Stomach (tissue), 9 donors: ENCODE results near the gene NLRC5. TPM values are rescaled to one million over a fixed set of nuclear protein-coding genes. Genes with fewer than 3 reads are reported as not detected.

Experiments used
- DNase-seq, 2 donors: peaks; one replicate each; pipeline versions ENCODE4 v3.0.0 to v3.0.0-alpha.2; 2013 to 2019
- H3K27ac ChIP-seq, 5 donors: fragments of 200-600 bp in 4 of 5; sonication (generic) in 4 of 5; one replicate each; pipeline ENCODE4 v1.5.1; 2013 to 2019; ENCODE audit warnings: mild to moderate bottlenecking in 1 of 5, moderate library complexity in 1 of 5
- H3K27me3 ChIP-seq, 3 donors: fragments of 200-600 bp; sonication (generic); one replicate each; pipeline ENCODE4 v1.5.1; 2017 to 2019; ENCODE audit warnings: mixed run types in 1 of 3
- H3K36me3 ChIP-seq, 4 donors: fragments of 200-600 bp; sonication (generic); 1 replicate in 3 of 4; 2 replicates in 1 of 4; pipeline ENCODE4 v1.5.1; 2016 to 2019
- H3K4me1 ChIP-seq, 4 donors: fragments of 200-600 bp; sonication (generic); one replicate each; pipeline ENCODE4 v1.5.1; 2016 to 2019
- H3K4me3 ChIP-seq, 4 donors: fragments of 200-600 bp; sonication (generic) in 3 of 4; one replicate each; pipeline ENCODE4 v1.5.1; 2016 to 2019; ENCODE audit warnings: mild to moderate bottlenecking in 1 of 4
- H3K9me3 ChIP-seq, 4 donors: fragments of 200-600 bp; sonication (generic); one replicate each; pipeline ENCODE4 v1.5.1; 2016 to 2019
- EP300 ChIP-seq: sonication (generic); formaldehyde crosslinking; IDR thresholded peaks from one replicate; pipeline ENCODE4 v1.6.1; 2017; ENCODE audit warnings: antibody characterized with exemption
- POLR2A ChIP-seq, 4 donors: fragments of 450-650 bp; IDR thresholded peaks; one replicate each; pipeline ENCODE4 v1.6.1; 2016; ENCODE audit warnings: antibody characterized with exemption in 4 of 4, control low read depth in 2 of 4, mild to moderate bottlenecking in 1 of 4, moderate library complexity in 1 of 4
- POLR2AphosphoS5 ChIP-seq, 3 donors: sonication (generic); formaldehyde crosslinking; IDR thresholded peaks; one replicate each; pipeline ENCODE4 v1.6.1; 2016; ENCODE audit warnings: antibody characterized with exemption in 3 of 3
- WGBS, 5 donors: extraction: QIAGEN DNeasy Blood & Tissue Kit in 3 of 5; methylation state at CpG; one replicate each; pipeline versions ENCODE4 v1.1.5 to v1.1.7; 2013 to 2018; 5-methylcytosine and 5-hydroxymethylcytosine counted together
- intact Hi-C: fragments of 100-400 bp; cut with DNase I; formaldehyde crosslinking; loops from one replicate; pipeline ENCODE4 v1.15.1; 2023; ENCODE audit warnings: low total_unique reads
- polyA plus RNA-seq, 3 donors: library from polyadenylated mRNA; stranded (reverse); fragments of 200-250 nt; gene quantifications; one replicate each; pipeline ENCODE4 v1.2.3, GENCODE V29; 2013
- total RNA-seq, 5 donors: library from RNA; depleted of rRNA; stranded (reverse); fragments of >200 nt; gene quantifications; one replicate each; pipeline versions ENCODE4 v1.1.0 to v1.2.3, GENCODE V29; 2014 to 2016
- TF ChIP-seq, protein P1 (sequence below), 7 experiments: fragments of 450-650 bp in 4 of 7; fragments of 200-600 bp in 3 of 7; sonication (generic) in 3 of 7; IDR thresholded peaks; one replicate each; pipeline ENCODE4 v1.5.1; 2016 to 2019; ENCODE audit warnings: antibody characterized with exemption in 7 of 7, control low read depth in 2 of 7, mild to moderate bottlenecking in 1 of 7
- donor health status: healthy with polysubstance abuse.
- donor health status: Bipolar disorder and iron deficiency.
- donor health status: healthy.

Gene NLRC5
- total and polyA plus RNA-seq, 8 donors = 11.7 to 265 (median 29.4) TPM

GRCh38 chr16:57064995-57065394, 75.6 kb downstream of the NLRC5 start:
- Histone ChIP-seq H3K27me3 (no peaks in the 10 kb centered on the region), H3K4me1 (peaks cover 5 to 12% (median 9%) of the 10 kb centered on the region in 4 donors), H3K9me3 (no peaks in the 10 kb centered on the region), H3K27ac (no peak overlapping the region), H3K36me3 (peaks cover 0 to 53% (median 26%) of the 10 kb centered on the region in 4 donors), H3K4me3 (no peak overlapping the region)
- TF ChIP-seq, protein P1, sequence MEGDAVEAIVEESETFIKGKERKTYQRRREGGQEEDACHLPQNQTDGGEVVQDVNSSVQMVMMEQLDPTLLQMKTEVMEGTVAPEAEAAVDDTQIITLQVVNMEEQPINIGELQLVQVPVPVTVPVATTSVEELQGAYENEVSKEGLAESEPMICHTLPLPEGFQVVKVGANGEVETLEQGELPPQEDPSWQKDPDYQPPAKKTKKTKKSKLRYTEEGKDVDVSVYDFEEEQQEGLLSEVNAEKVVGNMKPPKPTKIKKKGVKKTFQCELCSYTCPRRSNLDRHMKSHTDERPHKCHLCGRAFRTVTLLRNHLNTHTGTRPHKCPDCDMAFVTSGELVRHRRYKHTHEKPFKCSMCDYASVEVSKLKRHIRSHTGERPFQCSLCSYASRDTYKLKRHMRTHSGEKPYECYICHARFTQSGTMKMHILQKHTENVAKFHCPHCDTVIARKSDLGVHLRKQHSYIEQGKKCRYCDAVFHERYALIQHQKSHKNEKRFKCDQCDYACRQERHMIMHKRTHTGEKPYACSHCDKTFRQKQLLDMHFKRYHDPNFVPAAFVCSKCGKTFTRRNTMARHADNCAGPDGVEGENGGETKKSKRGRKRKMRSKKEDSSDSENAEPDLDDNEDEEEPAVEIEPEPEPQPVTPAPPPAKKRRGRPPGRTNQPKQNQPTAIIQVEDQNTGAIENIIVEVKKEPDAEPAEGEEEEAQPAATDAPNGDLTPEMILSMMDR (IDR thresholded peaks at IDR 0.05) = no peak
- no peak for TF ChIP-seq POLR2A (IDR thresholded peaks at IDR 0.05)
- TF ChIP-seq POLR2AphosphoS5 (IDR thresholded peaks at IDR 0.05) = no peak
- no peak for TF ChIP-seq EP300
- no peak for DNase-seq
- 87 to 94% (median 89%) methylated on average over 5 of the region's 5 CpGs for WGBS, 5 donors
- intact Hi-C loops = no loop called here

DNA sequence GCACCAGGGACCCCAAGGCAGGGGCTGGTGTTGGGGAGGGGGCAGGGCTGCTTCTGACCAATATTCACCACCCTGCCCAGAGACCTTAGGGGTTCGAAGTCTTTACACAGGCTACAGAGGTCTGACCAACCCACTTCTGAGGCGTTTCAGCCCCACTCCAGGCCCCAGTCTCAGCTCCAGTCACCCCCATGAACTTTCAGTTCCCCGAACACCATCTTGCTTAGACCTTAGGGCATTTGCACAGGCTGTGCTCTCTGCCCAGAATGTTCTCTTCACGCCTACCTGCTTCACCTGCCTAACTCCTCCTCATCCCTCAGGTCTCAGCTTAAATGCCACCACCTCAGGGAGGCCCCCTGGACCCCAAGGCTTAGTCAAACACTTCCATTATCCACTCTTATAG, 77.3 kb downstream of the NLRC5 start:
- no peak for DNase-seq

GRCh38 chr16:57067347-57067746, 78.0 kb downstream of the NLRC5 start:
- TF ChIP-seq POLR2A (IDR thresholded peaks at IDR 0.05) = no peak
- H3K27ac ChIP-seq = no peak overlapping the region
- peaks cover 0 to 42% (median 24%) of the 10 kb centered on the region in 4 donors for H3K36me3 ChIP-seq
- intact Hi-C loops = no loop called here
- H3K27me3 ChIP-seq = no peaks in the 10 kb centered on the region
- 82 to 97% (median 94%) methylated on average over 3 of the region's 3 CpGs for WGBS, 5 donors
- H3K9me3 ChIP-seq = no peaks in the 10 kb centered on the region
- H3K4me1 ChIP-seq = no peaks in the 10 kb centered on the region
- no peak overlapping the region for H3K4me3 ChIP-seq
- DNase-seq = no peak

More for the DNA sequence above, 77.3 kb downstream of the NLRC5 start:
- Histone ChIP-seq H3K36me3 (peaks cover 0 to 40% (median 19%) of the 10 kb centered on the region in 4 donors), H3K27me3 (no peaks in the 10 kb centered on the region), H3K4me1 (peaks cover 0 to 2% (median under 1%) of the 10 kb centered on the region in 4 donors), H3K4me3 (no peak overlapping the region), H3K27ac (no peak overlapping the region), H3K9me3 (no peaks in the 10 kb centered on the region)
- TF ChIP-seq EP300 = no peak
- no peak for TF ChIP-seq POLR2AphosphoS5 (IDR thresholded peaks at IDR 0.05)
- intact Hi-C loops = no loop called here
- 87 to 96% (median 93%) methylated on average over 4 of the region's 4 CpGs for WGBS, 5 donors

DNA sequence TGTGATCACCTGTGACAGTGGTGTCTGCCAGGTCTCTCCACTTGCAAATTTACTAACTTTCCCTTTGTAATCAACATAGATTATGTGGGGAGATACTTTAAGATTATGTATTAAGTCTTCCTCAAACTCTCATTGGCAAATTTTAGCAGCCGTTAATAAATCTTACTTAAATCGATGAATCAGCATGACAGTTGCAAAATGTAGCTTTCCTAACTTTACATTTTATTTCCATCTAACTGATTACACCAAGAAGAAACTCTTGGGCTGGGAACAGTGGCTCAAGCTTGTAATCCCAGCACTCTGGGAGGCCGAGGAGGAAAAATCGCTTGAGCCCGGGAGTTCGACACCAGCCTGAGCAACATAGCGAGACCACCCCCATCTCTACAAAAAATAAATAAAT, 79.7 kb downstream of the NLRC5 start:
- Histone ChIP-seq H3K9me3 (no peaks in the 10 kb centered on the region), H3K36me3 (peaks cover 0 to 52% (median 27%) of the 10 kb centered on the region in 4 donors), H3K27ac (no peak overlapping the region), H3K27me3 (no peaks in the 10 kb centered on the region), H3K4me1 (no peaks in the 10 kb centered on the region), H3K4me3 (no peak overlapping the region)
- WGBS, 5 donors = 89 to 93% (median 92%) methylated on average over 7 of the region's 7 CpGs
- intact Hi-C loops = no loop called here
- no peak for TF ChIP-seq POLR2A (IDR thresholded peaks at IDR 0.05)
- TF ChIP-seq, protein P1 (IDR thresholded peaks at IDR 0.05) = no peak
- no peak for TF ChIP-seq EP300
- TF ChIP-seq POLR2AphosphoS5 (IDR thresholded peaks at IDR 0.05) = no peak
- DNase-seq = no peak

DNA sequence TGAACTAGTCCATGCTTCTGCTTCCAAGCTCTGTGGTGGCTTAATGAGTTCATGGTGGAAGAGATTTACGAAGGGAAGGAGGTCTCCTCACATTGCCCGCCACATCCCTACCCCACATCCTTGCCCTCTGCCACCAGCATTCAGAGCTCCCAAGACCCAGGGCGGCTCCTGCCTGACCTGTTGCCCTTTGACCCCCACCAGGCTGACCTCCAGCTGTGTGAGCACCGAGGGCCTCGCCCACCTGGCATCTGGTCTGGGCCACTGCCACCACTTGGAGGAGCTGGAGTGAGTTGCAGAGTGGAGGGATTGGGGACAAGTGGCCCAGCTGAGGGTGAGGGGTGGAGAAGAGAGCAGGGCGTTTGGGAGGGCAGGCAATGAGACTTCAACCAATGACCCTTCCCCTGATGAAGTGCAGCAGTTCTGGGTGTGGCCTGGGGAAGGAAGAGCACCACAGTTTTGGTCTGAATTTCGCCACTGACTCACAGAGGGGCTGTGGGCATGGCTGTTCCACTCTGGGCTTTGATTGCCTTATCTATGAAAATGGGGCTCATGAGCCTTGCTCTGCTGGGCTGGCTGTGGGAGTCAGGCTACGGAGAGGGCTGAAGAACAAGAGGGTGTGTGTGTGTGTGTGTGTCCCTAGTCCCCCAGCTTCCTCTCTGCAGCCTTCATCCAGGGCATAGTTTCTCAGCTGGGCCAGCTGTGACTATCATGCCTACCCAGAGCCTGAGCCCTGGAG, 80.4 kb downstream of the NLRC5 start:
- Histone ChIP-seq H3K27me3 (no peaks in the 10 kb centered on the region), H3K9me3 (no peaks in the 10 kb centered on the region), H3K36me3 (peaks cover 3 to 59% (median 32%) of the 10 kb centered on the region in 4 donors), H3K27ac (no peak overlapping the region), H3K4me3 (no peak overlapping the region), H3K4me1 (no peaks in the 10 kb centered on the region)
- TF ChIP-seq, protein P1 (IDR thresholded peaks at IDR 0.05) = no peak
- TF ChIP-seq EP300 (no peak), POLR2A (IDR thresholded peaks at IDR 0.05) (no peak), POLR2AphosphoS5 (IDR thresholded peaks at IDR 0.05) (no peak)
- no peak for DNase-seq
- WGBS, 5 donors = 77 to 89% (median 80%) methylated on average over 8 of the region's 8 CpGs
- intact Hi-C loops = no loop called here
